HEK293 (cell line): ENCODE measurements around the gene FAM229A.

ENCODE experiments used
- CTCF ChIA-PET: fragments of 350-600 bp; formaldehyde crosslinking; extraction: SDS; loops from one replicate; lab custom pipeline; 2021; ENCODE audit warnings: antibody characterized with exemption; lab: Yijun Ruan, JAX
- POLR2A ChIA-PET: fragments of 300-600 bp; formaldehyde crosslinking; extraction: SDS; loops from one replicate; lab custom pipeline; 2020; ENCODE audit warnings: antibody characterized with exemption, inconsistent platforms; lab: Yijun Ruan, JAX
- H3K27ac ChIP-seq: fragments of 200-500 bp; sonication (Bioruptor generic); 2 replicates; pipeline ENCODE4 v1.5.1; 2014; ENCODE audit warnings: low read depth, low read length, control low read depth, inconsistent platforms; ENCODE audit errors: extremely low read depth
- H3K36me3 ChIP-seq, 2 experiments: fragments of 200-500 bp in 1 of 2; sonication (Bioruptor generic) in 1 of 2; 1 replicate in 1 of 2; 2 replicates in 1 of 2; pipeline ENCODE4 v1.5.1; 2014 to 2017; ENCODE audit warnings: inconsistent platforms in 2 of 2, low read length in 2 of 2; ENCODE audit not compliant: control insufficient read depth in 2 of 2, insufficient read depth in 1 of 2
- H3K4me1 ChIP-seq: fragments of 200-500 bp; sonication (Bioruptor generic); 2 replicates; pipeline ENCODE4 v1.5.1; 2014; ENCODE audit warnings: mild to moderate bottlenecking, low read length, inconsistent platforms; ENCODE audit not compliant: control insufficient read depth, insufficient read depth
- H3K4me3 ChIP-seq: 2 replicates; pipeline ENCODE4 v1.5.1; 2011; ENCODE audit warnings: low read depth, mild to moderate bottlenecking, control low read depth, low read length, moderate library complexity
- H3K9me3 ChIP-seq: fragments of 200-500 bp; sonication (Bioruptor generic); 2 replicates; pipeline ENCODE4 v1.5.1; 2014; ENCODE audit warnings: low read depth, low read length, inconsistent platforms; ENCODE audit not compliant: control insufficient read depth, insufficient read depth
- PRDM2 ChIP-seq: fragments of 450-650 bp; formaldehyde crosslinking; IDR thresholded peaks from 2 replicates; pipeline ENCODE4 v1.5.1; 2016; ENCODE audit warnings: missing biosample characterization, missing genetic modification characterization, borderline replicate concordance
- PRDM4 ChIP-seq: fragments of 450-650 bp; formaldehyde crosslinking; IDR thresholded peaks from 2 replicates; pipeline ENCODE4 v1.5.1; 2017; ENCODE audit warnings: missing biosample characterization, missing genetic modification characterization
- TSHZ1 ChIP-seq: fragments of 450-650 bp; formaldehyde crosslinking; IDR thresholded peaks from 2 replicates; pipeline ENCODE4 v1.5.1; 2016; ENCODE audit warnings: missing biosample characterization, missing genetic modification characterization, borderline replicate concordance
- ZBTB21 ChIP-seq: fragments of 450-650 bp; formaldehyde crosslinking; IDR thresholded peaks from 2 replicates; pipeline ENCODE4 v1.5.1; 2017; ENCODE audit warnings: missing biosample characterization, missing genetic modification characterization
- ZNF121 ChIP-seq: fragments of 450-650 bp; formaldehyde crosslinking; IDR thresholded peaks from 2 replicates; pipeline ENCODE4 v1.5.1; 2016; ENCODE audit warnings: missing biosample characterization, missing genetic modification characterization
- ZNF132 ChIP-seq: fragments of 450-650 bp; formaldehyde crosslinking; IDR thresholded peaks from 2 replicates; pipeline ENCODE4 v1.5.1; 2017; ENCODE audit warnings: missing biosample characterization, missing genetic modification characterization, borderline replicate concordance
- ZNF571 ChIP-seq: fragments of 450-650 bp; formaldehyde crosslinking; IDR thresholded peaks from 2 replicates; pipeline ENCODE4 v1.5.0; 2017; ENCODE audit warnings: missing biosample characterization, missing genetic modification characterization

FAM229A gene

GRCh38 chr1:32367912-32368635 is 5.8 kb upstream of the FAM229A start:
- POLR2A ChIA-PET: interaction anchor here (1.0 kb wide), 1 partner anchor 32 kb away, joined by 4 read pairs; the partner anchor contains the start of gene MARCKSL1
- H3K27ac ChIP-seq: no peak overlapping the region
- H3K36me3 ChIP-seq: peaks cover 12 to 92% of the 10 kb centered on the region in 2 experiments; a peak in 2 of 3 replicates

GRCh38 chr1:32365445-32365844 is 3.2 kb upstream of the FAM229A start:
- H3K27ac ChIP-seq: no peak overlapping the region
- TF ChIP-seq PRDM2 (tag by site-specific recombination) (no peak), PRDM4 (tag by site-specific recombination) (peak; percentile 95)
- ChIA-PET CTCF (no interaction called here), POLR2A (interaction anchor here (0.7 to 1.3 kb wide), 4 partner anchors 29 to 73 kb away, joined by 3 to 5 read pairs (median 4); partner anchors contain the start of genes BSDC1, HDAC1 and MARCKSL1)
- no peaks in the 10 kb centered on the region for H3K9me3 ChIP-seq
- no peaks in the 10 kb centered on the region for H3K4me1 ChIP-seq
- no peak overlapping the region for H3K4me3 ChIP-seq
- peaks cover 8 to 95% of the 10 kb centered on the region in 2 experiments; a peak in 2 of 3 replicates for H3K36me3 ChIP-seq

More at GRCh38 chr1:32367912-32368635, 5.8 kb upstream of the FAM229A start:
- CTCF ChIA-PET: interaction anchor here (0.5 to 0.6 kb wide), 3 partner anchors 51 to 153 kb away, joined by 3 to 4 read pairs (median 3); no protein-coding TSS in a partner anchor
- TF ChIP-seq ZNF121 (tag by site-specific recombination): peak; percentile 89
- no peak for TF ChIP-seq ZNF132 (tag by site-specific recombination)
- Histone ChIP-seq H3K9me3 (no peaks in the 10 kb centered on the region), H3K4me1 (no peaks in the 10 kb centered on the region), H3K4me3 (no peak overlapping the region)

- Histone ChIP-seq H3K4me1 (no peaks in the 10 kb centered on the region), H3K27ac (no peak overlapping the region), H3K4me3 (no peak overlapping the region), H3K9me3 (no peaks in the 10 kb centered on the region), H3K36me3 (peaks cover 8 to 96% of the 10 kb centered on the region in 2 experiments; a peak in 2 of 3 replicates)
- TF ChIP-seq ZNF571 (tag by site-specific recombination) (no peak), TSHZ1 (tag by site-specific recombination) (no peak), ZBTB21 (tag by site-specific recombination) (no peak)
- ChIA-PET POLR2A (interaction anchor here (0.7 to 1.3 kb wide), 3 partner anchors 29 to 73 kb away, joined by 3 to 4 read pairs (median 4); partner anchors contain the start of genes BSDC1, HDAC1 and MARCKSL1), CTCF (no interaction called here)
Measured at GRCh38 chr1:32364836-32365235, 2.6 kb upstream of the FAM229A start.
